Measurements from ENCODE around the gene ANO6.

Gene ANO6

GRCh38 chr12:45342171-45342570 lies 126.3 kb downstream of the ANO6 start:
- TF ChIP-seq CTCF (IDR thresholded peaks at IDR 0.05; ENCODE audit: low read depth, low read length): no peak

GRCh38 chr12:45342848-45343247 lies 127.0 kb downstream of the ANO6 start:
- no peak for TF ChIP-seq CTCF (IDR thresholded peaks at IDR 0.05; ENCODE audit: low read depth, low read length)
- no peak for DNase-seq (ENCODE audit: extremely low read depth, low read depth)

More at GRCh38 chr12:45342171-45342570, 126.3 kb downstream of the ANO6 start:
- DNase-seq (ENCODE audit: extremely low read depth, low read depth): no peak

GRCh38 chr12:45343269-45344051 lies 127.6 kb downstream of the ANO6 start:
- no peak for DNase-seq (ENCODE audit: extremely low read depth, low read depth)
- no peak for TF ChIP-seq CTCF (IDR thresholded peaks at IDR 0.05; ENCODE audit: low read depth, low read length)

- DNase-seq (ENCODE audit: extremely low read depth, low read depth): peak; percentile 49
- TF ChIP-seq CTCF (IDR thresholded peaks at IDR 0.05; ENCODE audit: low read depth, low read length): no peak; the same call in 1 of the 2 replicates
Observed at GRCh38 chr12:45348311-45348710, 132.4 kb downstream of the ANO6 start.

- TF ChIP-seq CTCF (IDR thresholded peaks at IDR 0.05; ENCODE audit: low read depth, low read length): no peak
Observed at GRCh38 chr12:45348986-45349385, 133.1 kb downstream of the ANO6 start.

GRCh38 chr12:45349916-45350315 lies 134.0 kb downstream of the ANO6 start:
- TF ChIP-seq CTCF (IDR thresholded peaks at IDR 0.05; ENCODE audit: low read depth, low read length): no peak
- no peak for DNase-seq (ENCODE audit: extremely low read depth, low read depth)

More at GRCh38 chr12:45348986-45349385, 133.1 kb downstream of the ANO6 start:
- no peak for DNase-seq (ENCODE audit: extremely low read depth, low read depth)

- no peak for DNase-seq (ENCODE audit: extremely low read depth, low read depth)
- TF ChIP-seq CTCF (IDR thresholded peaks at IDR 0.05; ENCODE audit: low read depth, low read length): no peak
Observed at GRCh38 chr12:45350861-45351260, 135.0 kb downstream of the ANO6 start.

Data from AG09319 (cell line).